Adrenal gland (tissue), 12 donors: ENCODE measurements around the gene AEBP1. TPM values are rescaled to one million over a fixed set of nuclear protein-coding genes. Genes with fewer than 3 reads are reported as not detected.

Source experiments
- DNase-seq, 7 donors: peaks; one replicate each; pipeline ENCODE4 v3.0.0-alpha.2; 2019 to 2020
- H3K27ac ChIP-seq, 5 donors: fragments of 200-600 bp; sonication (generic) in 4 of 5; 1 replicate in 3 of 5; 2 replicates in 2 of 5; pipeline versions ENCODE4 v1.5.1 to v1.8.0; 2016 to 2020; ENCODE audit warnings: mild to moderate bottlenecking in 1 of 5
- H3K27me3 ChIP-seq: fragments of 200-600 bp; 2 replicates; pipeline ENCODE4 v1.8.0; 2021
- H3K36me3 ChIP-seq, 2 donors: fragments of 200-600 bp; replicated peaks in 1 of 2; 1 replicate in 1 of 2; 2 replicates in 1 of 2; pipeline versions ENCODE4 v1.5.1 to v1.8.0; 2018 to 2022
- H3K4me1 ChIP-seq, 2 donors: fragments of 200-600 bp; replicated peaks in 1 of 2; 1 replicate in 1 of 2; 2 replicates in 1 of 2; pipeline versions ENCODE4 v1.5.1 to v1.8.0; 2018 to 2021
- H3K4me3 ChIP-seq, 4 donors: fragments of 200-600 bp; sonication (generic) in 3 of 4; one replicate each; pipeline ENCODE4 v1.5.1; 2016 to 2018
- H3K9me3 ChIP-seq, 3 donors: fragments of 200-600 bp; sonication (generic) in 1 of 3; replicated peaks in 1 of 3; 1 replicate in 2 of 3; 2 replicates in 1 of 3; pipeline versions ENCODE4 v1.5.1 to v1.8.0; 2016 to 2021
- CTCF ChIP-seq, 6 experiments: fragments of 450-650 bp in 4 of 6; fragments of 200-600 bp in 2 of 6; sonication (generic) in 1 of 6; IDR thresholded peaks; 1 replicate in 5 of 6; 2 replicates in 1 of 6; pipeline versions ENCODE4 v1.5.1 to v1.8.0; 2016 to 2021; ENCODE audit warnings: antibody characterized with exemption in 6 of 6, mild to moderate bottlenecking in 2 of 6, moderate library complexity in 1 of 6
- POLR2A ChIP-seq, 2 donors: fragments of 450-650 bp; IDR thresholded peaks; one replicate each; pipeline ENCODE4 v1.6.1; 2017; ENCODE audit warnings: antibody characterized with exemption in 2 of 2, mild to moderate bottlenecking in 2 of 2, moderate library complexity in 1 of 2
- WGBS, 4 donors: extraction: QIAGEN DNeasy Blood & Tissue Kit in 2 of 4; methylation state at CpG; one replicate each; pipeline versions ENCODE4 v1.1.5 to v1.1.7; 2013 to 2017; 5-methylcytosine and 5-hydroxymethylcytosine counted together
- intact Hi-C, 2 donors: fragments of 100-400 bp; cut with DNase I; formaldehyde crosslinking; loops; one replicate each; pipeline versions ENCODE4 v1.14.1 to v1.15.0; 2022 to 2023
- polyA plus RNA-seq, 3 donors: library from polyadenylated mRNA; stranded (reverse); fragments of 200-250 nt in 2 of 3; fragments of 350-450 nt in 1 of 3; fragmentation: Illumina TruSeq in 1 of 3; extraction: RNeasy Lipid Tissue Mini Kit (QIAGEN cat#74804) in 1 of 3; gene quantifications; one replicate each; pipeline ENCODE4 v1.2.3, GENCODE V29; 2013 to 2014
- total RNA-seq, 9 donors: library from RNA; depleted of rRNA in 4 of 9; stranded (reverse); fragments of >200 nt in 4 of 9; fragments of 120-200 nt in 1 of 9; fragmentation: NEBNext Ultra II Directional in 1 of 9; extraction: Animal tissue kit (Norgen Biotek cat#: 25700) in 1 of 9; gene quantifications; one replicate each; pipeline versions ENCODE4 v1.1.0 to v1.2.4, GENCODE V29; 2013 to 2023
- donor health status: healthy with polysubstance abuse.
- donor health status: Bipolar disorder and iron deficiency.
- donor health status: DM: yes; HTN: yes; CAD: no.
- donor health status: DM: no; HTN: no; CAD: no.
- donor health status: DM: no; HTN: no; CAD: no.
- donor health status: DM: yes; HTN: yes; CAD: no.

Gene AEBP1
- total and polyA plus RNA-seq, 12 donors, result 5.4 to 292 (median 127) TPM

- intact Hi-C loops, result no loop called here
- no peak for DNase-seq
- H3K36me3 ChIP-seq, result peaks cover 0 to 7% of the 10 kb centered on the region in 2 donors
- 80 to 93% (median 83%) methylated on average over 8 to 21 of the region's 21 CpGs for WGBS, 4 donors
- H3K4me3 ChIP-seq, result no peak overlapping the region
- no peaks in the 10 kb centered on the region for H3K27me3 ChIP-seq
- H3K4me1 ChIP-seq, result no peaks in the 10 kb centered on the region
- H3K27ac ChIP-seq, result no peak overlapping the region
- TF ChIP-seq POLR2A (IDR thresholded peaks at IDR 0.05) (no peak), CTCF (IDR thresholded peaks at IDR 0.05) (peak in 1 of 6 experiments; percentile 2)
- H3K9me3 ChIP-seq, result no peaks in the 10 kb centered on the region
Measured at GRCh38 chr7:44108768-44109750, 4.9 kb downstream of the AEBP1 start.

- peaks cover 0 to 10% of the 10 kb centered on the region in 2 donors for H3K36me3 ChIP-seq
- H3K4me3 ChIP-seq, result no peak overlapping the region
- H3K4me1 ChIP-seq, result no peaks in the 10 kb centered on the region
- H3K27me3 ChIP-seq, result no peaks in the 10 kb centered on the region
- no peaks in the 10 kb centered on the region for H3K9me3 ChIP-seq
- WGBS, 4 donors, result 87 to 94% (median 93%) methylated on average over 10 to 18 of the region's 18 CpGs
- TF ChIP-seq POLR2A (IDR thresholded peaks at IDR 0.05) (no peak), CTCF (IDR thresholded peaks at IDR 0.05) (no peak)
- DNase-seq, result no peak
- intact Hi-C loops, result no loop called here
- no peak overlapping the region for H3K27ac ChIP-seq
Measured at GRCh38 chr7:44109991-44110390, 5.8 kb downstream of the AEBP1 start.

GRCh38 chr7:44110719-44111635 is 6.8 kb downstream of the AEBP1 start:
- H3K4me3 ChIP-seq, result no peak overlapping the region
- intact Hi-C loops, result no loop called here
- 54 to 82% (median 74%) methylated on average over 9 to 27 of the region's 27 CpGs for WGBS, 4 donors
- H3K9me3 ChIP-seq, result no peaks in the 10 kb centered on the region
- DNase-seq, result no peak
- TF ChIP-seq CTCF (IDR thresholded peaks at IDR 0.05) (no peak), POLR2A (IDR thresholded peaks at IDR 0.05) (no peak)
- H3K36me3 ChIP-seq, result peaks cover 0 to 10% of the 10 kb centered on the region in 2 donors
- no peaks in the 10 kb centered on the region for H3K4me1 ChIP-seq
- no peaks in the 10 kb centered on the region for H3K27me3 ChIP-seq
- no peak overlapping the region for H3K27ac ChIP-seq

- WGBS, 4 donors, result 85 to 90% (median 87%) methylated on average over 14 to 16 of the region's 16 CpGs; no CpG with 5 or more reads in 1 of the 4 donors
- H3K27ac ChIP-seq, result no peak overlapping the region
- H3K36me3 ChIP-seq, result peaks cover 0 to 18% of the 10 kb centered on the region in 2 donors
Measured at GRCh38 chr7:44111761-44112160, 7.6 kb downstream of the AEBP1 start.

More at GRCh38 chr7:44111761-44112160, 7.6 kb downstream of the AEBP1 start:
- Histone ChIP-seq H3K9me3 (no peaks in the 10 kb centered on the region), H3K4me3 (no peak overlapping the region), H3K27me3 (no peaks in the 10 kb centered on the region), H3K4me1 (no peaks in the 10 kb centered on the region)
- intact Hi-C loops, result no loop called here
- no peak for TF ChIP-seq POLR2A (IDR thresholded peaks at IDR 0.05)
- TF ChIP-seq CTCF (IDR thresholded peaks at IDR 0.05), result no peak
- DNase-seq, result no peak
